Measurements from ENCODE around the gene COL24A1.

DNA sequence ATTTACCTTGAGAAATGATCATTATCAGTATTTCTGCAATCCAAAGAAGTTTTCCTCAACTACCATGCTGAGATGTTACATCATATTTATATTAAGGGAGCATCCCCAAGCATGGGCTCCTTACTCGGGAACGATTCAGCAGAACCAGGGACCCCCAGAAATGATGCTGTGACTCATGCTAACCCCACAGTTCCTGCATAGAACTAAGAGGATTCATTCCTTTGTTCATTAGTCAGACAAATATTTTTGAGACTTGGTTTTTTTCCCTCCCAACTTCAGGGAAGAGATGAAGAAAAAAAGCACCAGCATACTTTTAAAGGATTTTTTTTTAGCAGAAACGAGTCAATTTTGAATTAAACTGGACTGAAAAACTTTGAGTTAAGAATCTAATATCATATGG lies 49.2 kb upstream of the COL24A1 start:
- TF ChIP-seq EZH2 (IDR thresholded peaks at IDR 0.05; ENCODE audit: insufficient read depth, poor library complexity, severe bottlenecking) (no peak), EZH2phosphoT487 (IDR thresholded peaks at IDR 0.05; ENCODE audit: insufficient read depth, low read depth) (no peak)
